Measurements from ENCODE around the gene CC2D2B.
A peak's percentile ranks its signal among the peaks of the same experiment; 100 is the strongest.

GRCh38 chr10:96017191-96017687, 109.5 kb downstream of the CC2D2B start:
- TF ChIP-seq CTCF (conservative IDR thresholded peaks at IDR 0.05; ENCODE audit: low read depth, low read length) (peak; percentile 80), EZH2 (IDR thresholded peaks at IDR 0.05; ENCODE audit: borderline replicate concordance, low read depth, low read length, poor library complexity, severe bottlenecking) (no peak)
